ENCODE measurements around the gene PLCH2.
"Not testable (repeated sequence)": the region's sequence is repeated elsewhere in the genome, so short reads cannot be mapped to it uniquely, and the experiment has no call there.

PLCH2 gene

DNA sequence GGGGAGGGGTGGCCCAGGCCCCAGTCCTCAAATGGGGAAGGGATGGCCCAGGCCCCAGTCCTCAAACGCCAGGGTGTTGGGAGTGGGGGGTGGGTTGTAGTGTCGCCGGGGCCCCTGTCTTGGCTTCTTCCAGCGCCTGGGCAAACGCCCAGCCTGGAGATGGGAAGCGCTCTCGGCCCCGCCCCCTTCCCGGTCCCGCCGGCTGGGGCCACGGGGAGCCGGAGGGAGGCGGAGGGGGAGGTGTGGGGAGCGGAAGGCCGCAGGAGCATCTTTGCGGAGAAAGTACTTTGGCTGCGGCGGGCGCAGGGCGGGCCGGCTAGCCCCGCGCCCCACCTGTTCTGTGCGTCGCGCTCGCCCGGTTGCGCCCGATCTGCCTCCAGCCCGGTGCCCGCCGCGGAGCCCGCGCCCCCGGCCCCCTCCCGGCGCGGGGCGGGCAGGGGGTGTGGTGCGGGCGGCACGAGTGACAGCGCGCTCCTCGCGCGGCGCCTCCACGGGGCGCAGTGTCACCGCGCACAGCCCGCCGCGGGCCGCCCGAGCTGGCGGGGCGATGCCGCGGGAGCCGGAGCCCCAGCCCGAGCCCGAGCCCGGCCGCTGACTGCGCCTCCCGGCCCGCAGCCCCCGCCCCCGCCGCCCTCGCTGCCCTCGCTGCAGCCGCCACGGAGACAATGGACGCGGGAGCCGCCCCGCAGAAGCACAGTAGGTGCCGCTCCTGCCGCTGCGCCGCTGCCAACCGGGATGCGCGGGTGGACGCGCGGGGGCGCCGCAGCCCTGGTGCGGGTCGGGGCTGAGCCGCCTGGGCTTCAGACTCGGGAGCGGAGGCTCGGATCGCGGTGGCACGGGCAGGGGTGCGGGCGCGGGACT lies 32.6 kb upstream of the PLCH2 start:
- no peak for DNase-seq (ENCODE audit: low read depth)

DNA sequence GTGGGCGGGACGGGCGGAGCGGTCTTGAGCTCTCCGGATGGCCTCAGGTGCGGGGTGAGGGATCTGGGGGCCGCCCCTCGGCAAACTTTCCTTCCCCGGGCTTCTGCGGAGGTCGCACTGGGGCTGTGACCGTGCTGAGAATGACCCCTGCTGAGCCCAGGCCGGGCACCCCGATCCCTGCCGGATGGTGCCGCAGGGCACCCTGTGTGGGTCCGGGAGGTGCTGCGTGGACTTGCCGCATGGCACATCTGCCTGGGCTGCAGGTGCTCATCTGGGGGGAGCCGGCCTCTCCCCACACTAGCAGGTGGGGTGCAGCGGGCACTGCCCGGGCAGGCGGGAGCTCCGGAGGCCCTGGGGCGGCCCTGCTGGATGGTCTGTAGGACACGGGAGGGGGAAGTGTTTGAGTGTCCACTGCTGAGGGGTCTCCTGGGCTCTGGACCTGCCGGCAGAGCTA lies 31.9 kb upstream of the PLCH2 start:
- no peak for DNase-seq (ENCODE audit: low read depth)

DNA sequence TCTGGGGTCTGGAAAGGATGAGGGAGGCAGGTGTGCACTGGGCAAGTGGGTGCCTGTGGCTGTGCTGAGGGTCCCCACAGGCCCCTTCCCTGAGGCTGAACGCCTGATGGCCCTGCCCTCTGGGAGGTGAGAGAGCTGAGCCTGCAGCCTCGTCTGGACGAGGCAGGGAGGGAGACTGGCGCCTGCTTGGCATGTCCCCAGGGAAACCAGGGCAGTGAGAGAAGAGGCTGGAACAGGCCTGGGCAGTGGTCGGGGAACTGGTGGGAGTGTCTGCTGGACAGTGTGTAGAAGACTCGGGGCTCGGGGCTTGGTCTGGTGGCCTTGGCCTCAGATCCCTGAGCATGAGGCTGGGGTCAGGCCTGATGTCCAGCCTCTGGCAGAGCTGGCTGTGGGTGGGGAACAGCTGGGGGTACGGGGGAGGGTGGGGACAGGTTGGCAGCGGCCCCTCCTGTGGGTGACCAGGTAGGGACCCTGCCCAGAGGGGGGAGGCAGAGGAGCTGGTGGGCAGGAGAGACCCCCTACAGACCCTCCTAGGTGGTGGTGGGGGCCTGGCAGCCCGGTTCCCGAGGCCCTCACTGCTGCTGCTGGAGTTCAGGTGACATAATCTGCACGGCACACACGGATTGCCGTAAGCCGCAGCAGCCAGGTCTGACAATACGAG lies 30.8 kb upstream of the PLCH2 start:
- no peak for DNase-seq (ENCODE audit: low read depth)

DNA sequence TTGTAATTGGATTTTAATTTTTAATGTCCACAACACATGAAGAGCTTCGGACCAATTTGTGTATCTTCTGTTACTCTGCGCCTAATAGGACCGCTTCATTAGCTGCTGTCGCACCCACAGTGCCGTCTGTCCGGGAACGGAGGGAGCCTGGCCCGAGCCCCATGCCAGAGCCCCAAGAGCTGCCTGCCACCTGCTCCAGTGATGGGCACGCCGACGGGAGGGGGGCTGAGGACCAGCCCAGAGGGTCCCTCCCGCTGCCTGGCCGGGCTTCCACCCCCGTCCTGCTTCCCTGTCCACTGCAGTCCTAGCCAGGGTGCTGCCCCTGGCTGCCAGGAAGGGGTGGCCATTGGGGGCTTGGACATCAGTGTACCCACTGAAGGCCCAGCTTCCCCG lies 30.3 kb upstream of the PLCH2 start:
- no peak for DNase-seq (ENCODE audit: low read depth)

DNA sequence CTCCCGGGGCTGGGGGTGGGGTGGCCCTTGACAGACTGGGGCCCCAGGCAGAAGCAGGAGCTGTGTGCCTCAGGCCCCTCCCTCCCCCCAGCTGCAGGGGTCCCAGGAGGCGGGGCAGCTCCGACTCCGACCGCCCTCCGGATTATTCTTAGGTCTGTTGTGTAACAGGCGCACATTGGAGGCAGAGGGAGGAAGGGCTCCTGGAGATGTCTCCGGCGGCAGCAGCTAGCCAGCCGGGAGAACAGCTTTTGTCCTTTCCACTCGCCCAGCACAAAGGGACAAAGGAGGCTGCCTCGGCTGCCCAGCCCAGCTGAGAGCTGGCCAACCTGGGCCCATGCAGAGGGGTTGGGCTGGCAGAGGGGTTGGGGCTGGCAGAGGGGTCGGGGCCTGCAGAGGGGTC lies 29.7 kb upstream of the PLCH2 start:
- no peak for DNase-seq (ENCODE audit: low read depth)

DNA sequence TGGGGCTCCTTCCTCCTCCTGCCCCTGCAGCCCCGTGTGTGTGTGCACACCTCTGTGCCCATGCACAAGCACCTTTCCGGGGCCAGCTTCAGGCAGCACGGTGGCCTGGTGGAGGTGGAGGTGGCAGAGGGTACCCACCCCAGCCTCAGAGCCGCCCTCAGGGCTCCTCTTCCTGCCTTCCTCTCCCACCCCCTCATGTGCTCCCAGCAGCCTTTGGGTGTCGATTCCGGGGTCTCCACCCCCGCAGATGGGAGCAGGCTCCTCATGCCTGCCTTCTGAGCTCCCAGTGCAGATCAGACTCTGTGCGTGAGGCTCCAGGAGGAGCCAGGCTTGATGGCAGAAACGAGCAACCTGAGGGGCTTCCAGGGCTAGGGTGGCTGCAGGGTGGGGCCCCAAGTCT lies 29.2 kb upstream of the PLCH2 start:
- DNase-seq (ENCODE audit: low read depth), result no peak

DNA sequence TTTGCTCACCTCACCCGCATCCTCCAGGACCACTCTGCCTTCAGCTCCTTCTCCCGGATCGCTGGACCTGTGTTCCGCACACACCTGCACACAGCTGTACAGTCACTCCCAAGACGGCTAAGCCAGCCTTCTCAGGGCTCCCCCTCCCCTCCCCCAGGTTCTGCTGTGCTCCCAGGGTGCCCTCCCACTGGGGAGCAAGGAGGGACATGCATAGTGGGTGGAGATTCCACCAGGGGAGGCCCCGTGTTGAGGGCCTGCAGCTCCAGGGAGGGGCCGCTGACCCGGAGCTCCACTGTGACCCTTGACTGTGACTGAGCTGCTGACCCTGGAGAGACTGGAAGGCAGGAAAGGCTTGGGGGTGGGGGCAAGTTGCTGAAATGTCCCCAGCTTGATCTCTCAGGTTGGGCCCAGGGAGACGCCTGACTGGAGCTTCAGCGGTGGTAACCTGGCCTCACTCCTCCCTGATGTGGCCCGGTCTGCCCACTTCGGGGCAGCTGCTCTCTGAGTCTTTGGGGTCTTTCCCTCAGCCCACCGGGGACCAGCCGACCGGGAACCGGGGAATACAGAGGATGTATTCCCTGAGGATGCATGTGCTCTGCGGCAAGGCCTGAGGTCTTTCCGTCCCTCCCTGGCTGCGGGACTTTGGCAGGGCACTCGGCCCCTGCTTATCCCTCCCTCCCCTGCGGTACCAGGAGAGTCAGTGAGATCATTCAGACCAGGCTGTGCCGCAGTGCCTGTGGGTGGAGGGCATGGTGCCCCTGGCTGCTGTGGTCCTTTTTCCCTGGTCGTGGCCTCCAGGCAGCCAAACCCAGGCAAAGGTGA lies 28.6 kb upstream of the PLCH2 start:
- DNase-seq (ENCODE audit: low read depth), result no peak

DNA sequence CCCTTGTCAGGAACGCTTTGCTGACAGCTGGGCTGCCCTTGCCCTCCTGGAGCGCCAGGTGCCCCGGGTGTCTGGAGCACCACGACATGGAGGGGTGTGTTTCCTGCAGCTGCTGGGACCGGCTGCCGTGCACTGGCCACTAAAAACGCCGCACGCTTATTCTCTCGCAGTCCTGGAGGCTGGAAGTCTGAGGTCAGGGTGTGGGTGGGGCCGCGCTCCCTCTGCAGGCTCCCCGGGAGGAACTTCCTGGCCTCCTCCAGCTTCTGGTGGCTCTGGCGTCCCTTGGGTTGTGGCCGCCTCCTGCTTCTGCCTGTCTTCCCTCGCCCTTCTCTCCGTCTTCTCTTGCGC lies 28.0 kb upstream of the PLCH2 start:
- DNase-seq (ENCODE audit: low read depth), result peak; percentile 38

DNA sequence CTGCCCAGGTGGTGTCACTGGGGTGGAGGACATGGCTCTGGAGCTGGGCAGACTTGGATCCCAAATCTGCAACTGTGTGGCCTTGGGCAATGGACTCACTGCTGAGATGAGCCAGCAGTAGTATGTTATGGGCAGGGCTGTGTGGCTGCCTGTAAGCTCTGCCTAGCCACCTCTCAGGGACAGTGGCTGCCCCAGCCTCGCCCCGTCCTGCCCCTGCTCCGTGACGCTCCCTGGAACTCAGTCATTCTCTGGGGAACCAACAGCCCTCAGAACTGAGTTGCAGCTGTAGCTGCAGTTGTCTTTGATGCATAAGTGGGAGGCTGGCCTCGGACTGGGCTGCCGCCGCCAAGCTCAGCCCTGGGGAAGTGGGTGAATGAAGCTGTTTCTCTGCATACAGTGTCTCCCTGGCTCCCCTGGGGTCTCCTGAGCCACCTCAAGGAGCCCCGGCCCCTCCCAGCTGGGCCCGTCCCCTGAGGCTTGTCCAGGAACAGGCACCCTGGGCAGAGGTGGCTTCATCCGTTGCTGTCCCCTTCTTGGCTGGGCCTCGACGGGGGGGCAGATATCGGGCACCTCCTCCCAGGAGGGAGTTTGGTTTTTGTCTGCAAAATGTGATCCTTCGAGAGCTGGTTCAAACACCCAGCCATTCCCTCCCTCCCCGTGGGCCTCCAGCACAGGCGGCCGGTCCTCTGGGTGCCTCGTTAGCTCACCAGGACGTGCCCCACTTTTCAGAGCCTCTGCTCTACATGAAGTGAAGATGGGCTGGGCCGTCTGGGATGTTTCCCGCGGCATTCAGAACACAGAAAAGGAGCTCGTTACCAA lies 26.2 kb upstream of the PLCH2 start:
- DNase-seq (ENCODE audit: low read depth), result no peak

DNA sequence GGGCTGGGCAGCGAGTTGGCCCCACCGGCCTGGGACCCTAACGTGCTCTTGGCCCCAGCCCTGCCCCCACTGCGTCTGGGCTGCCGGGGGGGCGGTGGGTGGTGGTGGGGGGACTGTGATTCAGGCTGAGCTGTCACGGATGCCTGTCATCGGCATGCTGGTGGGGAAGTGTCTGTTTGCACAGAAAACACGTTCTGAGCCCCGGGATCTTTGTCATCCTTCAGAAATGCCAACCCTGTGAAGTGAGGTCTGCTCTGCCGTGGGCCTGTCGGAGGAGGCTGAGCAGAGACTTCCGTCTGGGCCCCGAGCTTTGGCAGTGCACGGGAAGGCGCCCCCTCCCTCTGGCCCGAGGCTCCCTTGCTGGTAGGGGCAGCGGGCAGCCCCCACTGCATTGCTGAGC lies 24.3 kb upstream of the PLCH2 start:
- no peak for DNase-seq (ENCODE audit: low read depth)

DNA sequence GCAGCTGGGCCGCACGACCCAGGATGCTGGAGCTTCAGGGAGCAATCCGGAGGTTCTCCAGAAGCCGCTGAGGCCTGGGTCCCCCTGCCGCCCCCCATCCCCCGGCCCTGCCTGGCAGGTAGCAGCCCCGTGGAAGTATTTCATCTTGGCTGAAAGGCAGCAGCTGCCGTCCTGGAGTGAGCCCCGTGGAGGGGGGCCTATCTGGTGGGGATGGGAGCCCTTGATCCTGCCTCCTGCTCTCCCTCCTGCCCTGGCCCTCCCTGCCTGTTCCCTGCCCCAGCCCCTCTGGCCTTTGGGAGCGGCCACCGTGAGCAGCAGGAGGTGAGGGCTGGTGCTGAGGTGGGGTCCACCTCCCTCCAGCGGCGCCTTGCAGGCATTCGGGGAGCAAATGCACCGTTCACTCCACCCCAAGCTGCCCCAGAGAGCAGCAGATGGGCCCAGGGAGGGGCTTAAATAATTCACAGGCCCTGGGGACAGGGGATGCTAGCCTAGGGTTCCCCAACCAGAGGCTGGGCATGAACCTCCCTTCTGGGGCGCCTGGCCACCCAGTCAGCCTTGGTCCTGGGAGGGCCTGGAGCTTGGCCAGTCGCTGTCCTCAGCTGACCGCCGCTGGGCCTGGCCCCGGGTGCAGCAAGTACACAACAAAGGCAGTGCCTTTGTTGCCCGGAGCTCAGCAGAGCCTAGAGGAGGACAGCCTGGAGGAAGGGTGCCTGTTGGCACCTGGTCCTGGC lies 23.7 kb upstream of the PLCH2 start:
- no peak for DNase-seq (ENCODE audit: low read depth)

DNA sequence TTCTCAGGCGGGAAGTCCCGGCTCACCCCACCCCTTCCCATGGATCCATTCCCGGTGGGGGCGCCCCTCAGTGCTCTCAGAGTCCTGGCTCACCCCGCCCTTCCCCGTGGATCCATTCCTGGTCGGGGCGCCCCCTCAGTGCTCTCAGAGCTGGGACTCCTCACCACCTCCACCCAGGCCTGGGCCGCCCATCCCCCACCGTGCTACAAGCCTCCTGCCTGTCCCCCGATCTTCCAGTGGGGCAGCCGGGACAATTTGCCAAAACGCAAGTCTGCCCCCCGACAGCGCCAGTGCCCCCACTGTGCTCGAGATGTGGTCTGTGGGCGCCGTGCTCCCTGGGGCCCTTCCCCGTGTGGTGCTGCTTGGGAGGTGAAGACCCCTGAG lies 23.2 kb upstream of the PLCH2 start:
- DNase-seq (ENCODE audit: low read depth), result no peak

DNA sequence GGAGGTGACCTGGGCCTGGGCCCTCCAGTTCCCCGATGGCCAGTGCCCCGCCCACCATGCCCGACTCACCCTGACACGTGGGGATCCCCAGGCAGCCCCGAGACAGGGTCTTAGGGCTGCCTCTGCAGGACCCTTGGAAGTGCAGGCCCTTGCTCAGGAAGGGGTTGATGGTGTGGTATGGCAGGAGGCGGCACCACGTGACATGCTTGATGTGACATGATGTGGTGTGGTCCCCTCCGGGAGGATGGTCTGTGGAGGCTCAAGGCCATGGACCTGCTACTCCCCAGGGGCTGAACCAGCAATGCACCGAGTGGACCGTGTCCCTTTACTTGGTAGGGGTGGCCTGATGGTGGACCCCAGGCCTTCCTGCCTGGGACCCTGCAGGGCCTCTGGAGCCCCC lies 21.9 kb upstream of the PLCH2 start:
- no peak for DNase-seq (ENCODE audit: low read depth)

DNA sequence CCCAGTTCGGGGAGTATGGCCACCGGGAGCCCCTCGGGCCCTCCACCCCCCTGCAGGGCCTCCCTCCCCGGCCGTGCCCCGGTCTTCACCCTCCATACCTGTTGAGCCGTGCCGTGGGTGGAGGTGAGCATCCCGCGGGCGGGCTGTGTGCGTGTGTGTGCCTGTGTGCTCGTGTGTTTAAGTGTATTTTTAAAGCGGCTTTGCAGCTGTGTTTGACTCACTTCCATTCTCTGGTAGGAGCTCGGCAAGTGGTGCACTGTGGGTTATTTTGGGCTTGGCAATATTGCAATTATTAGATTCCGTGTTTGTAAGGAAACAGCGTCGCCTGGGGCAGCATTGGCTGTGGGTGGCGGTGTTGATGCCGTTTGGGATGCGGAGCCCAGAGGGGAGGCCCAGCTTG lies 20.3 kb upstream of the PLCH2 start:
- DNase-seq (ENCODE audit: low read depth), result no peak

DNA sequence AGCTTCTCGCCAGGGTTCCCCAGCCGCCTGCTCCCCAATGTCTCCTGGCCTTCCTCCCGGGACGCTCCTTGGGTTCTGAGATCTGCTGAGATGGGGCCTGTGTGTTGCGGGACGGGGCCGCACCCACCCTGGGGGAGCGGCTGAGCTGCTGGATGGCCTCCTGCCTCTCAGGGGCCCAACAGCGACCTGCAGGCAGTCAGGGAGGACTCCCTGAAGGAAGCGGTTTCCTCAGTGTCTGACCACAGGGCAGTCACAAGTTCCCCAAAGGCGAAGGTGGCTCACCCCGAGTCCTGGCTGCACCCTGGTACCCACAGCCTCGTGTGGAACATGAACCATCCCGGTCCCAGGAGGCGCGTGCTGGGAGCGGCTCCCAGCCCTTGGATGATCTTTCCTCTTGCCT lies 18.6 kb upstream of the PLCH2 start:
- DNase-seq (ENCODE audit: low read depth), result no peak

DNA sequence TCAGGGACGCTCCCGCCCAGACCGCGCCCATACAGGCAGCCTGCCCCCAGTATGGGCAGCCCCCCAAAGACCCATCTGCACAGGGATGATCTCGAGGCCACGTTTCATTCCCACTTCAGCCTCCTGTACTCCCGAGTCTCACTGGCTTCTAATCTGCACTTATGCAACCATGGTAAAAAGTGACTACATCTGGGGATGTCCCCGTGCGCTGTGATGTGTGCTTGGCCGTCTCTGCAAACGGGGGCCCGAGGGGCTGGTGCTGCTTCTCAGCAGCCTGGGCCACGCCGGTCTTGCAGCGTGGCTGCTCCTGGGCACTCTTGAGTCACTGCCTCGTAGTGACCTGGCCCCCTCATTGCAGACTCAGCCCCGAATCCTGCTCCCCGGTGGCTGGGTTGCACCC lies 17.4 kb upstream of the PLCH2 start:
- no peak for DNase-seq (ENCODE audit: low read depth)

DNA sequence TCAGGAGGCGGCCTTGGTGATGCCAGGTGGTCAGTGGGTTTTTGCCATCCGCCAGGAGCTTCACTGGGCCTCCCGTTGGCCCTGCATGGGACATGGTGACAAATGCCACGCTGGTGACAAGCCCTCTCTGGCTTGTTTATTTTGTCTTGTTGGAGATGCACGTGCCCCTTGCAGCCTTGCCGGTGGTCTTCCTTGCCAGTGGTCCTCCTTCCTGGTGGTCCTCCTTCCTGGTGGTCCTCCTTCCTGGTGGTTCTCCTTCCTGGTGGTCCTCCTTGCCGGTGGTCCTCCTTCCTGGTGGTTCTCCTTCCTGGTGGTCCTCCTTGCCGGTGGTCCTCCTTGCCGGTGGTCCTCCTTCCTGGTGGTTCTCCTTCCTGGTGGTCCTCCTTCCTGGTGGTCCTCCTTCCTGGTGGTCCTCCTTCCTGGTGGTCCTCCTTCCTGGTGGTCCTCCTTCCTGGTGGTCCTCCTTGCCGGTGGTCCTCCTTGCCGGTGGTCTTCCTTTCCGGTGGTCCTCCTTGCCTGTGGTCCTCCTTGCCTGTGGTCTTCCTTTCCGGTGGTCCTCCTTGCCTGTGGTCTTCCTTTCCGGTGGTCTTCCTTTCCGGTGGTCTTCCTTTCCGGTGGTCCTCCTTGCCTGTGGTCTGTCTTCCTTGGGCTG lies 16.9 kb upstream of the PLCH2 start:
- not testable (repeated sequence) for DNase-seq (ENCODE audit: low read depth)

DNA sequence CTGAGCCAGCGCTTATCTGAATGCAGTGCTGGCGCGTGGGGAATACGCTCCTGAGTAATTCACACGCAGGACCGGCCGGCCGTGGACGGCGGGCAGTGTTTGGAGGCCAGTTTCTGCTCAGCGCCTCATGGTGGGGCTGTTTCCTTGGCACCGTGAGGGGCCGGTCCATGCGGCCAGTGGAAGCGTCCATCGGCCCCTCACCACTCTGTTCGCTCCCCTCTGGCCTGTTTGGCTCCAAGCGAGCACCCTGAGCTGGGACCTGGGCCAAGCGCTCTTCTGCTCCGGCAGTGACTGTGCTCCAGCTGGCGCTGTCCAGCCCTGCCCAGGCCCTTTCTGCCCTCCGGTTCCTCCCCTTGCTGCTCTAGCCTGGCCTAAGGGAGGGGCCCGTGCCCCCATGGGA lies 16.3 kb upstream of the PLCH2 start:
- DNase-seq (ENCODE audit: low read depth), result no peak

DNA sequence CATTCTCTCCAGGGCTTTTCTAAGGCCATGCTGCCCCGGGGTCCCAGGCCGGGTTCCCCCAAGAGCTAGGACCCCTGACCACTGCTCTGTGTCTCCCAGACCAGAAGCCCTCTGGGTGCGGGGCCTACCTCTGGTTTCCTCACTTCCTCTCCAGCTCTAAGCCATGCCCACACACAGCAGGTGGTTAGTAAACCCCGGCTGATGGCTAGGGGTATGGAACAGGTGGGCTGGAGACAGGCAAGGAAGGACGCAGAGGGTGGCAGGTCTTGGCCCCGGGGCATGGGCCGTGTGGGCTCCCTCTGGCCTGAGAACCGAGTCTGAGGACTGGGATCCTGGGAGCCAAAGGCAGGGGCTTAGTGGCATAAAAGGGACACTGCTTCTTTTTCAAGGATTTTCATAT lies 15.9 kb upstream of the PLCH2 start:
- DNase-seq (ENCODE audit: low read depth), result no peak

DNA sequence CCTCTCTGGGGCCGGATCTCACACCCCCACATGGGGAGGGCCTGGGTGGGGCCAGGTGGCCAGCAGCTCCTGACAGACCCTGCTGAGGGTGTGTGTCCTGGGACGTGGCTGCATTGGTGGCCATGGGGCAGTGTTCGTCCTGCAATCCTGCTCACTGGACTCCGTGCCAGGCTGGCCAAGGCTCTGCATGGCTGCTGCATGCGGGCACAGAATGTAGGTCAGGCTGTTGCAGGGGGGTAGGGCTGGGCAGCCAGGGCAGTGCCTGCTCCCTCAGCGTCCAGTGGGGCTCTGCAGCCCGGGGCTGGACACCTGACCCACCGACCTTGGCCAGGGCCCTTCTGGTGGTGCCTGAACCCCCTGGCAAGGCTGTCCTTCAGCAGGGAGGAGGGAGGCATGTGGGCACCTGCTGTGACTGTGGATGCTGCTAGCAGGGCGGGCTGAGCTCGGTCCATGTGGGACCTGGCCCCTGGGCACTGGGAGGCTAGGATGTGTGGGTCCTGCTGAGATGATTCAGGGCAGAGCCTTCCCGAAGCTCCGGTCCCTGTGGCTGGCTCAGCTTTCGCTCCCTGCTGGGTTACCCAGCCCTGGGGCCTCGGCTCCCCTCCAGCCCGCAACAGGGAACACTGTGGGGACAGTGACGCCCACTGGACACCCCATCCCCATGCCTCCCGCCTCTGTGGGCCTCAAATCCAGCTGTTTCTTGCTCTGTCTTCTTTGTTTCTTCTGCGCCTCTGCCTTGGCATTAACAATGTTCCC lies 14.9 kb upstream of the PLCH2 start:
- DNase-seq (ENCODE audit: low read depth), result no peak
